HL-60 (cell line): Measurements from ENCODE around the gene RSAD2.
A peak's percentile ranks its signal among the peaks of the same experiment; 100 is the strongest.

Experiments used
- DNase-seq, 2 experiments: peaks; one replicate each; pipeline ENCODE4 v3.0.0-alpha.2; 2010 to 2020; ENCODE audit warnings: low read depth in 1 of 2, low spot score in 1 of 2
- H3K27ac ChIP-seq: fragments of 250-450 bp; sonication (Bioruptor Pico); replicated peaks from 2 replicates; pipeline ENCODE4 v1.5.1; 2020; ENCODE audit warnings: mild to moderate bottlenecking, moderate library complexity
- H3K27me3 ChIP-seq: fragments of 250-450 bp; sonication (Bioruptor Pico); 2 replicates; pipeline ENCODE4 v1.5.1; 2021; ENCODE audit warnings: mild to moderate bottlenecking, moderate library complexity; ENCODE audit not compliant: insufficient read depth, poor library complexity, severe bottlenecking
- H3K4me3 ChIP-seq: replicated peaks from 2 replicates; pipeline ENCODE4 v1.5.1; 2011; ENCODE audit warnings: mild to moderate bottlenecking, control low read depth, low read length; ENCODE audit not compliant: insufficient read depth
- CTCF ChIP-seq: IDR thresholded peaks from one replicate; pipeline ENCODE4 v1.5.1; 2011; ENCODE audit warnings: low read length, control low read depth, inconsistent platforms; ENCODE audit not compliant: insufficient read depth
- GABPA ChIP-seq: IDR thresholded peaks from 2 replicates; pipeline ENCODE4 v1.6.1; 2012; ENCODE audit warnings: low read depth
- POLR2AphosphoS5 ChIP-seq: IDR thresholded peaks from 2 replicates; pipeline ENCODE4 v1.6.1; 2012; ENCODE audit warnings: low read depth
- REST ChIP-seq: IDR thresholded peaks from 2 replicates; pipeline ENCODE4 v1.6.1; 2012; ENCODE audit warnings: low read depth; ENCODE audit not compliant: insufficient replicate concordance
- SPI1 ChIP-seq: IDR thresholded peaks from 2 replicates; pipeline ENCODE4 v1.6.1; 2012; ENCODE audit warnings: low read depth, mild to moderate bottlenecking, borderline replicate concordance

The RSAD2 gene

GRCh38 chr2:6932206-6932605, 54.6 kb downstream of the RSAD2 start:
- Histone ChIP-seq H3K27me3 (no peaks in the 10 kb centered on the region), H3K4me3 (no peak overlapping the region), H3K27ac (no peak overlapping the region)
- no peak for DNase-seq
- TF ChIP-seq POLR2AphosphoS5 (no peak), CTCF (no peak), REST (no peak), SPI1 (no peak), GABPA (no peak)

GRCh38 chr2:6932828-6933227, 55.3 kb downstream of the RSAD2 start:
- Histone ChIP-seq H3K27ac (peak overlapping the region; percentile 85), H3K4me3 (no peak overlapping the region), H3K27me3 (no peaks in the 10 kb centered on the region)
- DNase-seq: no peak
- TF ChIP-seq REST: no peak
- TF ChIP-seq SPI1: no peak
- TF ChIP-seq POLR2AphosphoS5: no peak
- TF ChIP-seq GABPA: no peak
- TF ChIP-seq CTCF: no peak

GRCh38 chr2:6933911-6934310, 56.3 kb downstream of the RSAD2 start:
- Histone ChIP-seq H3K27me3 (no peaks in the 10 kb centered on the region), H3K4me3 (no peak overlapping the region), H3K27ac (peak overlapping the region; percentile 85)
- DNase-seq: no peak
- TF ChIP-seq GABPA: no peak

- Histone ChIP-seq H3K4me3 (no peak overlapping the region), H3K27me3 (no peaks in the 10 kb centered on the region), H3K27ac (peak overlapping the region; percentile 85)
- no peak for TF ChIP-seq REST
- TF ChIP-seq SPI1: peak; percentile 89
- DNase-seq: no peak
These were observed 56.8 kb downstream of the RSAD2 start for GRCh38 chr2:6934345-6934744.
